ENCODE results near the gene ZNF544.
"Not testable (repeated sequence)": the region's sequence is repeated elsewhere in the genome, so short reads cannot be mapped to it uniquely, and the experiment has no call there.

The ZNF544 gene

GRCh38 chr19:58258259-58258658 is 29.5 kb downstream of the ZNF544 start:
- not testable (repeated sequence) for DNase-seq

- no peak for DNase-seq
Observed at GRCh38 chr19:58261600-58261967, 32.9 kb downstream of the ZNF544 start.

GRCh38 chr19:58261968-58262921 is 33.5 kb downstream of the ZNF544 start:
- DNase-seq: no peak

DNA sequence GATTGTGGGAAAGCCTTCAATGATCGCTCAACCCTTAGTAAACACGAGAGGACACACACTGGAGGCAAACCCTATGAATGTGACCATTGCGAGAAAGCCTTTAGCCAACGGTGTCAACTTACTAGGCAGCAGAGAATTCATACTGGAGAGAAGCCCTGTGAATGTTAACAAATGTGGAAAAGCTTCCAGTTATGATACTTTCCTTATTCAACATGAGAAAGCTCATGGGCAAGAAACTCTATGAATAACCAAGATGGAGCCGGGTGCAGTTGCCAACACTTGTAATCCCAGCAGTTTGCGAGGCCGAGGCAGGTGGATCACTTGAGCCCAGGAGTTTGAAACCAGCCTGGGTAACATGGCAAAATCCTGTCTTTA is 34.2 kb downstream of the ZNF544 start:
- no peak for DNase-seq

DNA sequence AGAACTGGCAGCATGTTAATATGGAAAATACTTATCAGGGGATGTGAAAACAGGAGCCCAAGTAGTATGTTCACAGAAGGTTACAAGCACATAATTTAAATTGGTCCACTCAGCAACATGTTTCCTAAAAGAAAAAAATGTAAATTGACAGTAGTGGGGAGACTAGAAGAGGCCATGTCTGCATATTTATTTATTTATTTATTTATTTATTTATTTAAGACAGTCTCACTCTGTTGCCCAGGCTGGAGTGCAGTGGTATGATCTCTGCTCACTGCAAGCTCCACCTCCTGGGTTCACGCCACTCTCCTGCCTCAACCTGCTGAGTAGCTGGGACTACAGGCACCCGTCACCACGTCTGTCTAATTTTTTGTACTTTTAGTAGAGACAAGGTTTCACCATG is 36.4 kb downstream of the ZNF544 start:
- no peak for DNase-seq

DNA sequence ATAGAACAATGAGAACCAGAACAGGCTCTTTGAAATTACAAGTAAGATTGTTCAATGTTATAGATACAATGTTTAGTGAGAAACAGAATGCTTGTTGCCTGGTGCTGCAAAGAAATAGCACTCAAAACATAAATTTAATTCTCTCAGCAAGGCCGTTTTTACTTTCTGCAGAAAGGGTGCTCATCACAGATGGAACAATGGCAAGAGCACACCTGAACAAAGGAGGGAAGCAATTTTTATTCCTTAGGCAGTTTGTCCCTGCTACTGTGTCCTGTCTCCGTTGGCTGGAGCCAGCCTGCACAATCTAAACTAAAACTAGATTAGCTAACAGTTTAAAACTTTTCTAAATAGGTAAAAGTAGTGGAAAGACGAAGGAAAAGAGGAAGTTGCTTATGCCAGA is 39.6 kb downstream of the ZNF544 start:
- DNase-seq: no peak

DNA sequence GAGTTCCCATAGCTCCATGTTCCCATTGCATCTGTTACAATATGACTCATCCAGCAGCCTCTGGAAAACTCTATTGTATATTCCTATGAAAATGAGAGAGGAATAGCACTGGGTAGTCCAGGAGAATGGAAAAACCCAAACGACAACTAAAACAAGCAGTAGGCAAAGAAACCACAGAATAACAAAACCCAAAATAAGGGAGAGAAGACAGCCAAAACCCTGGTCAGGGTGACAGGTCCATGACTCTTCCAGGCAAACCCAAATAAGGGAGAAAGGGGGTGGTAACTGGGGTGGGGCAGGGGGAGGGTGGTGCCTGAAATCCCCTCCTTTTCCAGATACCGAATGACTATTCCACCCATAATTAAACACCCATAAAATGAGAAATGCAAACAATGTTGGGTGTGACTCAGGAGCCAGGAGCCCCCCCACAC is 46.1 kb downstream of the ZNF544 start:
- no peak for DNase-seq

GRCh38 chr19:58275564-58275963 is 46.9 kb downstream of the ZNF544 start:
- DNase-seq: no peak

DNA sequence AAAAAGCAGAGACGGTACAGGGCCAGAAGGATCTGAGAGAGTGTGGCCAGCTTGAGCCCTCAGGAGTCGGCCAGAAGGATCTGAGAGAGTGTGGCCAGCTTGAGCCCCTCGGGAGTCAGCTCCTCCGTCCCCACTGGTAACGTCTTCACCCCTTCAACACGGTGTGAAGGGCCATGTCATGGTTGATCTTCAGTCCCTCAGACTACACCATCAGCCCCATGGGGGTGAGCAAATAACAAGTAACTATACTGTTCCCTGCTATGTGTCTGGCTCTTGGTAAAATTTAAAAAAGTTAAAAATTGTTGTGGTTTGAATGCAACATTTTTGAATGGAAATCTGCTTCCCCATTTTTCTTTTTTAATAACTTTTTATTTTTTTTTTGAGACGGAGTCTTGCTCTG is 48.5 kb downstream of the ZNF544 start:
- no peak for DNase-seq

- no peak for DNase-seq
Observed at GRCh38 chr19:58277748-58278540, 49.2 kb downstream of the ZNF544 start.

DNA sequence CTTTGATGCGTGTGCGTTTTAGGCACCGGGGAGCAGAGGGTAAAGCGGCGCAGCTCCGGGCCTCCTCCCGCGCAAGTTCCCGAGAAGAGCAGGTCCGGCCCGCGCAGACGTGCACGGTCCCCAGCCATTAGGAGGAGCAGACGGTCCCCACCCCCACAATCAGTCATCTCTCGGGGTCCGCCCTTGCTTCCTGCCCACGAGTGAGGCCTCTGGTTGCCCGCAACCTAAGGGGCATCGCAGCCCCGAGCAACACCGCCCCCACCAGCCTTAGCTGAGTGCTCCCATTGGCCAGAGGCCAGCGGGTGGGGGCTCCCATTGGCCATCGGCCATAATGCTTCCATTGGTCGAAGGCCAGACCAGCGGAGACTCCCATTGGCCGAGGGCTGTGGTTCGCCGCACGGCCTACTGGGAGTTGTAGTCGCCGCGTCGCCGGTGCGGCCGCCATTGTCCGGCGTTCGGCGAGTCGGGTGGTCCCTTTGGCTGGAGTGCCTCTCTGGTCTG is 49.9 kb downstream of the ZNF544 start, which contains the start of gene ZNF8:
TSS of gene ZNF8 (plus strand) at position 415 of the 501 bp plus-strand sequence. CDS start 127 bp downstream, outside the sequence.
- DNase-seq: peak; percentile 96 to 98

GRCh38 chr19:58279042-58279924 is 50.6 kb downstream of the ZNF544 start:
- DNase-seq: no peak

GRCh38 chr19:58279925-58280316 is 51.2 kb downstream of the ZNF544 start:
- DNase-seq: no peak

GRCh38 chr19:58284199-58284598 is 55.5 kb downstream of the ZNF544 start:
- DNase-seq: no peak

GRCh38 chr19:58291943-58292342 is 63.2 kb downstream of the ZNF544 start:
- no peak for DNase-seq

GRCh38 chr19:58294743-58295374 is 66.1 kb downstream of the ZNF544 start:
- DNase-seq: no peak

DNA sequence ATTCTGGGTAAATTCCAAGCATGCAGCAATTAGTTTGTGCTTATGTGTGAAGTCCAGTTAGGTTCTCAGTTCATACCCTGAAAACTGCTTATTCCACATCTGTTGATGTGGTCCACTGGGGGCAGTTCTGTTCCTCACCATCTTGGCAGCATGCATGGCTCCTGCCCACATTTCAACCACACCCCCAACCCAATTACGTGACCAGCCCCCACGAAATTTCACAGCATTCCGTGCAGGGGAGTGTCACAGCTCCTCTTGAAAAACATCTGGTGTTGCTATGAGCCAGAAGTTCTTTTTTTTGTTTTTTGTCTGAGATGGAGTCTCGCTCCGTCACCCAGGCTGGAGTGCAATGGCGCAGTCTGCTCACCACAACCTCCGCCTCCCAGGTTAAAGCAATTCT is 67.4 kb downstream of the ZNF544 start:
- DNase-seq: no peak

- DNase-seq: no peak
Observed at GRCh38 chr19:58300620-58301019, 71.9 kb downstream of the ZNF544 start.

DNA sequence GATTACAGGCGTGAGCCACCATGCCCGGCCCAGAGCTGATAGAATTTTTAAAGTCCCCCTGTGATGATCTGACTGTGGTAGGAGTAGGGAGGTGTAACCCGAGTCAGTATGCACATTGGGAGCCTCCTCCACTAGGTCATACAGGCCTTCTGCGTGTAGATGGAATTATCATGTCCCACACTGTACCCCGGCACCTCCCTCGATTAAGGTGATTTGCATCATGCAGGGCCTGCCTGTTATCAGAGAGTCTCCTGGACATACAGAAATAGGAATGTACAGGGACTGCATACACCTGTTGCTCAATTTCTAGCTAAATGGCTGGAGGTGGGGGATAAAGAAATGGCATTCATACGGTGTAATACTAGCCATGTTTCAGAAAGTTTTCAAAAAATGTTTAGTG is 75.5 kb downstream of the ZNF544 start:
- DNase-seq: no peak

- no peak for DNase-seq
Observed at GRCh38 chr19:58304748-58305064, 76.0 kb downstream of the ZNF544 start.

DNA sequence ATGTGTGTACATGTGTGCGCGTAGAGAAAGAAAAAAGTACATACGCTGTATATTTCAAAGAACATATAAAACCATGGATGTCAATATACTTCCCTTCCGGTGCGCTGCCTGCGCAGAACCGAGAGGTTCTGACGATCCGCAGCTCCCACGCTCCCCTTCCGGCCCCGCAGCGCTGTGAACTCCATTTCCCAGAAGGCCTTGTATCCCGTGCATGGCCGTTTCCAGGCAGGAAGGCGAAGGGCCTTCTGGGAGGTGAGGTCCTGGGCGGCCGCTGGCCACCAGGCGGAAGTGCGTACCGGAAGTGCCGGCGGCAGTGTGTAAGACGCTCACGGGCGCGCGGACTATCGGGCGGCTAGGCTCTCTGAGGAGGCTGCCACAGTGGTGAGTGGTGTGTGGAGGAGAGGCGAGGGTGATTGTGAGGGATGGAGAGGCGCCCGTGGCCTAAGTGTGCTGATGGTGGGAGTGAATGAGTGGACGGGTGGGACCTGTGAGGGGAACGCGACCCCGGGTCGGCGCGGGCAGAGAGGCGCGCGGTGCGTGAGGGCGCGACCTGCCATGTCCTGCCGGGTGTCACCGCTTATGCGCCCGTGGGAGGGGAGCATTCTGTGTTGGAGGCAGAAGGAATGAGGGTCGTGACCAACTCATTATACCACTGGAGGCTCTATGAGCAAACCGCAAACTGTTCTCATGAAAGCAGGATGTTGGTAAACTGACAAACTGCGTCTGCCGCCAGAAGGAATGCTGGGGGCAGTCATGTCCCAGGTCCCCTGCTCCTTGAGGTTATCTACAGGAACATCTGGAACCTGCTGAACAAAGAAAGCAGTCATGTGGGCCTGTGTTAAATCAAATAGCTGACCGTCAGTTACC is 76.6 kb downstream of the ZNF544 start, which contains the start of gene ERVK3-1:
TSS of gene ERVK3-1 (plus strand) at position 313 of the 867 bp plus-strand sequence. CDS start 6,792 bp downstream, outside the sequence.
- peak; percentile 83 to 98 for DNase-seq

Data from NCI-H187 (cell line).